Measurements from ENCODE around the gene CNTNAP2. TPM values are rescaled to one million over a fixed set of nuclear protein-coding genes. Genes with fewer than 3 reads are reported as not detected.
"Not testable (repeated sequence)": the region's sequence is repeated elsewhere in the genome, so short reads cannot be mapped to it uniquely, and the experiment has no call there.

The CNTNAP2 gene
- total RNA-seq, 1 donor from 2014 or later, result 9.2 TPM

GRCh38 chr7:148045521-148045920, 1928.9 kb downstream of the CNTNAP2 start:
- no peak overlapping the region for H3K4me3 ChIP-seq (ENCODE audit: low read depth, low read length)
- no peak for TF ChIP-seq CTCF (conservative IDR thresholded peaks at IDR 0.05; ENCODE audit: low read depth, low read length)
- DNase-seq (ENCODE audit: low read depth), result no peak

- no peak for DNase-seq (ENCODE audit: low read depth)
- no peak for TF ChIP-seq CTCF (conservative IDR thresholded peaks at IDR 0.05; ENCODE audit: low read depth, low read length)
- H3K4me3 ChIP-seq (ENCODE audit: low read depth, low read length), result no peak overlapping the region
Measured at GRCh38 chr7:148049068-148049467, 1932.5 kb downstream of the CNTNAP2 start.

DNA sequence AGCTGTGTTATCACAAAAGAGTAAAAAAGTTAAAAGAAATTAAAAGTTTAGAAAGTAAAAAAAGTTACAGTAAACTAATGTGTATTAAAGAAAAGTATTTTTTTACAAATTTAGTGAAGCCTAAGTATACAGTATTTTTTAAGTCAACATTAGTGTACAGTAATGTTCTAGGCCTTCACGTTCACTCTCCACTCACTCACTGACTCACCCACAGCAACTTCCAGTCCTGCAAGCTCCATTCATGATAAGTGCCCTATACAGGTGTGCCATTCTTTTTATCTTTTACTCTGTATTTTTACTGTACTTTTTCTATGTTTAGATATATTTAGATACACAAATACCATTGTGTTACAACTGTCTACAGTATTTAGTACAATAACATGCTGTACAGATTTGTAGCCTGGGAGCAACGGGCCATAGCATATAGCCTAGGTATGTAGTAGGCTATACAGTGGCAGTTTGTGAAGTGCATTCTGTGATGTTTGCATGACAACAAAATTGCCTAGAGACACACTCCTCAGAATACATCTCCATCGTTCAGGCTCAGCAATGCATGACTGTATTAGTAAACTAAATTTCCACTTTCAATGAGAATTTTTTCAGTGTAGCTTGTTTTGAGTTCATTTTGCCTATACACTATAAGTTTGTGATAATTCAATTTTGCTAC, 1934.0 kb downstream of the CNTNAP2 start:
- no peak for TF ChIP-seq CTCF (conservative IDR thresholded peaks at IDR 0.05; ENCODE audit: low read depth, low read length)
- H3K4me3 ChIP-seq (ENCODE audit: low read depth, low read length), result no peak overlapping the region
- DNase-seq (ENCODE audit: low read depth), result no peak

DNA sequence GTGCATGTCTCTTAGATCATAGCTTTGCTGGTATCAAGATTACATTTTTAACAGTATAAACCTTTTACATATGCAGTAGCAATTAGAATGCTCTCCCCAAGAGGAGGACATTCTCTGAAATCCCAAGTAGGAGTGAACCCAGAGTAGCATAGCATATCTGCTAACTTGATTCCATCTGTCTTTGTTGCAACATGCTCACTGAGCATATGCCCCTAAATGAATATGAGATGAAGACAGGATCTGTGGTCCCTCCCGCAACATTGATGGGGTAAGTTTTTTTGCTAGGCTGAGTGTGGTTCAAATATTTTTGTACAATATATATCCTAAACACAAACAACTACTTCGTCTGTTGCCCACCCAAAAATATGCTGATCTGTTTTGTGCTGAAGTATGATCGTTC, 1939.8 kb downstream of the CNTNAP2 start:
- H3K4me3 ChIP-seq (ENCODE audit: low read depth, low read length), result no peak overlapping the region
- TF ChIP-seq CTCF (conservative IDR thresholded peaks at IDR 0.05; ENCODE audit: low read depth, low read length), result no peak
- DNase-seq (ENCODE audit: low read depth), result no peak

DNA sequence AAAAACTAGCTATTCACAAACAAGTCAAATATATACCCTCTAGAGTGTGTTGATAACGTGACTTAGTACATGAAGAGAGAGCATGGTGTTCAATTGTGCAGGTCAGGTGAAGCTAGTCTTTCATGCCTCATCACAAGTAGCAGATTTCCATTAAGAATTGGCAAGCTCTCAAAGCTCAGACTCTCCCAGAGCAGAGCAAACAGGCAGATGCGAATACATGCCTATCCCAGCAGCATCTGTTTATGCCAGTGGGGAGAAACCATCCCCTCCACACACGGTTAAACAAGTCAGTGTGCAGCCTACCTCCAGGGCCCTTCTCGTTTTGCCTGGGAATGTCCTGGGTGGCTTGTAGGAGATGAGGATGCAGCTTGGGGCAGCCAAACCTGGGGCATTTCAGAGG, 1941.5 kb downstream of the CNTNAP2 start:
- no peak overlapping the region for H3K4me3 ChIP-seq (ENCODE audit: low read depth, low read length)
- no peak for DNase-seq (ENCODE audit: low read depth)
- TF ChIP-seq CTCF (conservative IDR thresholded peaks at IDR 0.05; ENCODE audit: low read depth, low read length), result no peak

- no peak for TF ChIP-seq CTCF (conservative IDR thresholded peaks at IDR 0.05; ENCODE audit: low read depth, low read length)
- H3K4me3 ChIP-seq (ENCODE audit: low read depth, low read length), result no peak overlapping the region
- DNase-seq (ENCODE audit: low read depth), result no peak
Measured at GRCh38 chr7:148058753-148059152, 1942.2 kb downstream of the CNTNAP2 start.

DNA sequence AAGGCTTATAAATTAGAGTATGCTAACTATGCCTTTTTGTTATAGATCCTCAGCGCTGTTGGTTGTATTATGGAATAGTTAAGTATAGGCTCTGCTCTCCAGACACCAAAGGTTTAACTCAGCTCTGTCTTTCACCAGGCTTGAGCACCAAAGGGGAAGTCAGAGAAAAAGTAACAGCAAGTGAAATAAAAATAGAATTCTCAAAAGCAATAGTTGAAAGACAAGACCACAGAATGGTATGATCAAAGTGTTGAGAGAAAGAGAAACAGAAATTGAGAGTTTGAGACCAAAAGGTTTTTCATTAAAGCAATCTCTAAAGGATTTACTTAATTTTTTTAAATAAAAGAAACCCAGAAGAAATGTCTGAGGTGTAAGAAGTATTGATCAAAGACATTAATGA, 1944.1 kb downstream of the CNTNAP2 start:
- TF ChIP-seq CTCF (conservative IDR thresholded peaks at IDR 0.05; ENCODE audit: low read depth, low read length), result no peak
- H3K4me3 ChIP-seq (ENCODE audit: low read depth, low read length), result no peak overlapping the region

GRCh38 chr7:148078111-148078510, 1961.5 kb downstream of the CNTNAP2 start:
- DNase-seq (ENCODE audit: low read depth); H3K4me3 ChIP-seq (ENCODE audit: low read depth, low read length): not testable (repeated sequence)

More for the DNA sequence above, 1944.1 kb downstream of the CNTNAP2 start:
- DNase-seq (ENCODE audit: low read depth), result no peak
